CD4-positive, alpha-beta T cell treated with Interleukin-12 subunit alpha and Interleukin-12 subunit beta, for 1 hour (primary cell): ENCODE measurements around the gene RAD50.
A peak's percentile ranks its signal among the peaks of the same experiment; 100 is the strongest.
"Not testable (repeated sequence)": the region's sequence is repeated elsewhere in the genome, so short reads cannot be mapped to it uniquely, and the experiment has no call there.

ENCODE experiments used
- DNase-seq: peaks from one replicate; pipeline ENCODE4 v3.0.0-alpha.2; 2020

Gene RAD50

GRCh38 chr5:132556763-132557477 is at the start of gene RAD50:
RAD50 (plus strand) TSS chr5:132556977; CDS start chr5:132557325, 348 bp downstream.
- peak; percentile 92 for DNase-seq

GRCh38 chr5:132510076-132510475 is 46.7 kb upstream of the RAD50 start:
- no peak for DNase-seq

- not testable (repeated sequence) for DNase-seq
These were observed 43.0 kb upstream of the RAD50 start for GRCh38 chr5:132513618-132514336.

- DNase-seq = not testable (repeated sequence)
These were observed 34.7 kb upstream of the RAD50 start for GRCh38 chr5:132522067-132522466.

GRCh38 chr5:132524877-132525276 is 31.9 kb upstream of the RAD50 start:
- not testable (repeated sequence) for DNase-seq

- no peak for DNase-seq
These were observed 31.5 kb upstream of the RAD50 start for GRCh38 chr5:132525299-132525724.

GRCh38 chr5:132526290-132526973 is 30.3 kb upstream of the RAD50 start:
- peak; percentile 53 for DNase-seq

GRCh38 chr5:132526974-132527564 is 29.7 kb upstream of the RAD50 start:
- DNase-seq = no peak

GRCh38 chr5:132528021-132528420 is 28.8 kb upstream of the RAD50 start:
- no peak for DNase-seq

- DNase-seq = peak; percentile 6
These were observed 27.7 kb upstream of the RAD50 start for GRCh38 chr5:132528866-132529634.

- no peak for DNase-seq
These were observed 25.8 kb upstream of the RAD50 start for GRCh38 chr5:132530946-132531345.

- DNase-seq = no peak
These were observed 17.1 kb upstream of the RAD50 start for GRCh38 chr5:132539716-132540115.

- no peak for DNase-seq
These were observed 16.6 kb upstream of the RAD50 start for GRCh38 chr5:132540149-132540548.

GRCh38 chr5:132540764-132541163 is 16.0 kb upstream of the RAD50 start:
- DNase-seq = no peak

GRCh38 chr5:132543472-132544201 is 13.1 kb upstream of the RAD50 start, which contains the start of gene IL5:
IL5 (minus strand) TSS chr5:132543522; CDS start chr5:132543478, 44 bp downstream.
- DNase-seq = no peak

- DNase-seq = no peak
These were observed 10.7 kb upstream of the RAD50 start for GRCh38 chr5:132546108-132546507.

GRCh38 chr5:132547269-132547668 is 9.5 kb upstream of the RAD50 start:
- DNase-seq = no peak

- not testable (repeated sequence) for DNase-seq
These were observed 7.9 kb upstream of the RAD50 start for GRCh38 chr5:132548834-132549233.

GRCh38 chr5:132549576-132549975 is 7.2 kb upstream of the RAD50 start:
- no peak for DNase-seq

- no peak for DNase-seq
These were observed 519 bp upstream of the RAD50 start for GRCh38 chr5:132556153-132556762.
